Breast epithelium (tissue), 3 donors: ENCODE measurements around the gene CACHD1.

Source experiments
- CTCF ChIP-seq, 3 donors: fragments of 450-650 bp; IDR thresholded peaks; one replicate each; pipeline ENCODE4 v1.5.1; 2016 to 2017; ENCODE audit warnings: antibody characterized with exemption in 3 of 3, mild to moderate bottlenecking in 3 of 3, moderate library complexity in 3 of 3
- POLR2AphosphoS5 ChIP-seq, 3 donors: sonication (generic); formaldehyde crosslinking; IDR thresholded peaks; one replicate each; pipeline ENCODE4 v1.6.1; 2017; ENCODE audit warnings: antibody characterized with exemption in 3 of 3

DNA sequence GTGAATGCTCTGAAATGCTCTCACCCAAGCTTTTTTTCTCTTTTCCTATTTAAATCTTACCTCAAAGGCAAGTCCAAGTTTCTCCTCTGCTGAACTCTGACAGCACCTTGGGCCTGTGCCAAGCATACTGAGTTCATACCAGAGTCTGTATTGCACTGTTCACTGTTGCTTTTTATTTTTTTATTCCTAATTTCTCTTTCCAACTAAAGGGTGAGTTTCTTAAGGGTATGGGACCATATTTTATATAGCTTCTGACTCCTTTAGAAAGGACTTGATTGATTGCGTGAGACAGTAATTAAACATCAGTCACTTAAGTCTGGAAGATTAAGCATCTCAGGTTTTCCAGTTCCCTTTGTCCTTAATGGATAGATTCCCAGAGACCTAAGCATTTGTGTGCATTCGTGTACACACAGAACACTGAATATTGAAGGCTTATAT lies 69.9 kb downstream of the CACHD1 start:
- TF ChIP-seq POLR2AphosphoS5 (IDR thresholded peaks at IDR 0.05) (no peak), CTCF (IDR thresholded peaks at IDR 0.05) (no peak)
